Fibroblast of the conjunctiva (primary cell): ENCODE results near the gene NKAIN1.
"Not testable (repeated sequence)": the region's sequence is repeated elsewhere in the genome, so short reads cannot be mapped to it uniquely, and the experiment has no call there.

Experiments
- DNase-seq: peaks from one replicate; pipeline ENCODE4 v3.0.0-alpha.2; 2010; ENCODE audit warnings: low read depth

Gene NKAIN1

GRCh38 chr1:31239653-31240241 is at the start of gene NKAIN1:
Gene NKAIN1, minus strand, starts transcription at chr1:31239887. Its CDS starts 340 bp downstream, at chr1:31239547.
- no peak for DNase-seq

GRCh38 chr1:31289021-31289420 is 49.3 kb upstream of the NKAIN1 start:
- no peak for DNase-seq

- DNase-seq, result not testable (repeated sequence)
These were observed 48.1 kb upstream of the NKAIN1 start for GRCh38 chr1:31287791-31288190.

DNA sequence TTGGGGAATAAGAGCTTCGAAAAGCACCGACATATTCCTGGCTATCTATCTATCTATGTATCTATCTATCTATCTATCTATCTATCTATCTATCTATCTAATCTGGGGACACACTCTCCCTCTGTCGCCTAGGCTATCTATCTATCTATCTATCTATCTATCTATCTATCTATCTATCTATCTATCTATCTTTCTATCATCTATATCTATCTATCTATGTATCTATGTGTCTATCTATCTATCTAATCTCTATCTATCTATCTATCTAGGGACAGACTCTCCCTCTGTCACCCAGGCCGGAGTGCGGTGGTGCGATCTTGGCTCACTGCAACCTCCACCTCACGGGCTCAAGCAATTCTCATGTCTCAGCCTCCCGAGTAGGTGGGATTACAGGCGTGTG is 42.7 kb upstream of the NKAIN1 start:
- DNase-seq, result not testable (repeated sequence)

GRCh38 chr1:31273619-31274018 is 33.9 kb upstream of the NKAIN1 start:
- DNase-seq, result no peak

- DNase-seq, result no peak
These were observed 32.7 kb upstream of the NKAIN1 start for GRCh38 chr1:31272369-31272768.

- DNase-seq, result no peak
These were observed 26.9 kb upstream of the NKAIN1 start for GRCh38 chr1:31266547-31266946.

GRCh38 chr1:31264790-31265386 is 25.2 kb upstream of the NKAIN1 start:
- DNase-seq, result no peak

- no peak for DNase-seq
These were observed 23.7 kb upstream of the NKAIN1 start for GRCh38 chr1:31263408-31263807.

GRCh38 chr1:31262393-31262792 is 22.7 kb upstream of the NKAIN1 start:
- not testable (repeated sequence) for DNase-seq

GRCh38 chr1:31261916-31262315 is 22.2 kb upstream of the NKAIN1 start:
- DNase-seq, result no peak

DNA sequence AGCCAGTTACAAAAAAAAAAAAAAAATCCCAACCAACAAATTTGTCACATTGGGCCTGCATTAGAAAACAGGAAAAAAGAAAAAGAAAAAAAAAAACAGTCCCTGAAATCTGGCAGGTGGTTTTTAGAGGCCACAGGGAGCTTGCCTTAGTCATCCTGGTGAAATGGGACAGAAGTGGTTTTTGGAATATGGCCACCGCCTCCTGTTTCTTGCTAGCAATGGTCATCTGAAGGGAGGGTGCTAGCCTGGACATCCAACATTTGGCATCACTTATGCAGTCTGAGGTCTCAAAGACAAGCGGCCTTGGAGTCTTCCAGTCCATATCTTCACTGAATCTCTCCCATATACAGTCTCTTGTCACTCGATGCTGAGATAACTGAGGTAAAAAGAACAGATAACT is 20.1 kb upstream of the NKAIN1 start:
- DNase-seq, result no peak

DNA sequence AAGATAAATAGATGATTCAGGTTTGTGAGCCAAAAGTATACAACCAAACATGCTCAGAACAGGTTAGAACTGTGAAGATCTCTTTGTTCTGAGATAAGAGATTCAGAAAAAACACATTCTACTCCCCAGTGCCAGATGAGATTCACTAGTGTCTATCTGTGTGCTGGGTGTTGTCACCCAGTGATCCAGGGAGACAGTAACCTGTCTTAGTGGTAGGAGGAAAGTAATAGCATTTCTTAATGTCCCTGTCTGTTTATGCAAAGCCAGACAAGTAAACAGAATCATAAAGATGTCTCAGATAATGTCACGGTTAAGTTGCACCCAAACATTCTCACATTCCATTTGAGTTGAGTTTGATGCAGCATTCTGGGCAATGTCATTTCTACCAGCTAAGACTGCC is 18.9 kb upstream of the NKAIN1 start:
- DNase-seq, result no peak

- DNase-seq, result no peak
These were observed 17.5 kb upstream of the NKAIN1 start for GRCh38 chr1:31257213-31257612.

DNA sequence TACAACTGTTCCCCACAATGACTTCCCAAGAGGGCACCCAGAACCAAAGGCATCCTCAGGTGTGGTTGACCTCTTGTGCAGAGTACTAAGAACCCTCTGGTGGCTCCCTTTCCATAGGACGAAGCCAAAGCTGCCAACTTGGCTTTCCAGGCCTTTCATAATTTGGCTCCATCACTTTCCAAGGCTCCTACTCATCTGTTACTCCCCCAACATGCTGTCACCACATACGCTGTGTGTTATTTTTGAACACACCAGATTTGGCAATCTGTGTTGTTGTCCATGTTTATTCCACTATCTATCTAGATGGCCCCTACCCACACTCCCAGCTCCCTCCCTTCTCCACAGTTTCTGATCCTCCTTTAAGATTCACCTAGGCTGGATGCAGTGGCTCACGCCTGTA is 10.2 kb upstream of the NKAIN1 start:
- no peak for DNase-seq

DNA sequence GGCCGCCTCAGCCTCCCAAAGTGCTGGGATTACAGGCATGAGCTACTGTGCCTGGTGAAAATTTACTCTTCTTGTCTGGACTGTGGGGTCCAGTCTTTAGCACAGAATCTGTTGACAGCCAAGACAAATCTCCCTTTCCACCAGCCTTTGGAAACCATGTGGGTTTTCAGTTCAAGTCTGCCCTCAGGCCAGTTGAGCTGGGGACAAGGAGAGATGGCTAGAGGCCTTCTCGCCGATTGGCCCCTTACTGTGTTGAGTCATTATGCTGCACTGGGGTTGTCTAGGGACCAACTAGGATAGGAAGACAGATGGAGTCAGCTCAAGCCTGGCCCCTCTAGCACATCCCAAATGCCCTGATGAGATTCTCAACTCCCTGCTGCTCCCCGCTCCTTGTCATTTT is 8.6 kb upstream of the NKAIN1 start:
- no peak for DNase-seq

DNA sequence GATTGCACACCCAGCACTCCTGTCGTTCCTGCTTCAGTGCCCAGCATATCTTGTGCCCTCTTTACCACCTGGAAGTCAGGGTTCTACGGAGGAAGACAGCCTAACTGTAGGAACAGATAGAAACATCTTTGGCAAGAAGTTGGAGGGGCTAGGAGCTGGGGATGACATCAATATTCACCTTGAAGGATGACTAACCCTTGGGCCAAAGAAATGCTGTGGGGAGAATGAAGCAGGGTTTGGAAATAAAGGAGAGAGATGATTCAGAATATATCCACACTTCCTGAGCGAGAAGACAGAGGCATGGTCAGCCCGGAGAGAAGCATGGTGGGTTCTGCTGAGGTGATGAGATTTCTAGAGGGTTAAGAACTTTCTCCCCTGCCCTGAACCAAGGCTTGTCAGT is 4.6 kb upstream of the NKAIN1 start:
- no peak for DNase-seq

DNA sequence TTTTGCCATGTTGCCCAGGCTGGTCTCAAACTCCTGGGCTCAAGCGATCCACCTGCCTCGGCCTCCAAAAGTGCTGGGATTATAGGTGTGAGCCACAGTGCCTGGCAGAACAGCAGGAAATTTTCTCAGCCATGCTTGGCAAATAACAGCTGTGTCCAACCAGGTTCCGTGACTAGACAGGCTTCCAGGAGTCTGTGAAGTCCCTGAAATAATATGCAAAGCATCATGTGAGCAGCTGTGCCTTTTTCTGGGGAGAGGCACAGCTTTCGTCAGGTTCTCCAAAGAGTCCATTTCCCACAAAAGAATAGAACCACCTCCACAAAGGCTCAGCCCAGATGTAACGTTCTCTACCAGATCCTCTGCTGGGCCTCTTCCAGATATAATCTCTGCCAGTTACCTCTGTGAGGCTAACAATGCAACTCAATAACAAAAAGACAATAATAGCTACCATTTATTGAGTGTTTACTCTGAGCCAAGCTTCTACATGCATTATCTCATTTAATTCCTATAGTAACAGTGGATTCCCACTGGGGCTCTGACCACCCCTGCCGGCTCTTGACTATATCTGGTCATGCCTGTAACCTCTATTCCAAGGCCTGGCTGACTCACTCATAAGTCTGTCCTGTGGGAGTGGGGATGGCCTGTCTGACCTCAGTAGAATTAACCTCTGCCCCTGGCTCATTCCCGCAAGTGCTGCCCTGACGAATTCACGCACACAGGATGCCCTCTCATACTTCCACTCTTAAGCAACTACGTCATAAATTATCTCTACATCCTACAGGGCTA is 4.0 kb upstream of the NKAIN1 start:
- no peak for DNase-seq

- no peak for DNase-seq
These were observed 1.6 kb upstream of the NKAIN1 start for GRCh38 chr1:31241321-31241720.

DNA sequence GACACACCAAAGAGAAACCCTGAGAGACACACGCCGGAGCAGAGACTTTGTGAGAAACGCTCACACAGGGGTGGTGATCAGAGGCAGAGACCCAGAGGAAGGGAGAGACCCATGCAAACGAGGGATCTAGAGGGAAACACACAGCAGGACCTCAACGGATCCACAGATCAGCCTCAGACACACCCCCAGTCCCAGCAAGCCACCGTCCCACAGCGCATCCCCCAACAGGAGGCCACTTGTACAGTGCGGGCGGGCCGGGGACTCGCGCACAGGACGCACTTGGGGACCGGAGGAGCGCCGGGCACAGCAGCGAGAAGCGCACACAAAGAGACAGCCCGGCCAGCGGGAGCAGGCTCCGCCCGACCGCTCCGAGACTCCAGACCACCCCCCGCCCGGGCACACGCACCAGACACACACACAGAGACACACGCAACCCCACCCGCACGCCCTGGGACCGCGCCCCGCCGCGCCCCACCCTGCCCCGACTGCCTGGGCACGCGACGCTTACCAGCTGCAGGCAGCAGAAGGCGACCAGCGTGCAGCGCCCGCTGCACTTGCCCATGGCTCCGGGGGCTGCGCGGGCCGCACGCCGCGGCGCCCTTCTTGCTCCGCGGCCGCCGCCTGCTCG is 587 bp downstream of the NKAIN1 start:
- no peak for DNase-seq

GRCh38 chr1:31238612-31238985 is 1.1 kb downstream of the NKAIN1 start:
- no peak for DNase-seq

- no peak for DNase-seq
These were observed 4.8 kb downstream of the NKAIN1 start for GRCh38 chr1:31234870-31235269.

GRCh38 chr1:31234123-31234708 is 5.5 kb downstream of the NKAIN1 start:
- no peak for DNase-seq
